Activated gamma-delta T cell (primary cell): ENCODE results near the gene NCBP1.
"Not testable (repeated sequence)": the region's sequence is repeated elsewhere in the genome, so short reads cannot be mapped to it uniquely, and the experiment has no call there.

Source experiments
- DNase-seq: peaks from one replicate; lab custom pipeline; 2025; lab: John Stamatoyannopoulos, UW

Gene NCBP1

GRCh38 chr9:97672403-97672802 is 38.8 kb downstream of the NCBP1 start:
- DNase-seq: no peak

GRCh38 chr9:97673922-97674321 is 40.3 kb downstream of the NCBP1 start:
- no peak for DNase-seq

- DNase-seq: no peak
Measured at GRCh38 chr9:97675655-97676054, 42.0 kb downstream of the NCBP1 start.

GRCh38 chr9:97682242-97682641 is 48.6 kb downstream of the NCBP1 start:
- no peak for DNase-seq

DNA sequence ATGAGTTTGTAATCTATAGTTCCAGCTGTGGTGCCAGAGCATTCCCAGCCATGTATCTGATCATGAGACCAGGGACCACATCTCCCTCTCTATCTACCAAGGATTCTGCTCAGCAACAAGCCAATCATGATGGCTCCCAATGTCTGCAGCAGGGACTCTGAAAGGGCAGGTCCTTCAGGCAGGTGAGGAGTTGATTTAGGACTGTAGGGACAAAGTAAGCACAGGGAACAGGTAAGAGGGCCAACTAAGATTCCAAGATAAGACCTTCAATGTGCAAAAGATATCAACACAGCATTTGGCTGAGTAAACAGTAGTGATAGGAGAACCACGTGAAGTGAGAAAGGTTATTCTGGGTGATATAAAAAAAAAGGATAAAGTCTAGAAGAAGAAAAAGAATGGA is 55.0 kb downstream of the NCBP1 start:
- no peak for DNase-seq

- no peak for DNase-seq
Measured at GRCh38 chr9:97689401-97690180, 56.0 kb downstream of the NCBP1 start.

DNA sequence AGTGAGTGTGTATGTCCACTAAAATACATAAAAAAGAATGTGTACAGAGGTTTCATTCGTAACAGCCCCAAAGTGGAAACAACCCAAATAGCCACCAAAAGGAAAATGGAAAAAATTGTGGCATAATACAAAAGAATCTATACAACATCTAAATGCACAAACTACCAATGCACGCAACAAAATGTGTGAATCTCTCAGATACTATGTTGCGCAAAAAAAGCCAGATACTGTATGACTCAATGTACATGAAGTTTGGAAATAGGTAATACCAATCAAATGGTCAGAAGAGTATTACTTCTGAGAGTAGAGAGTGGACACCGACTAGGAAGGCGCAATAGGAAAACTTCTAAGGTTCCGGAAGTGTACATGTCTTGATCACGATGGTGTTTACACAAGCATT is 61.1 kb downstream of the NCBP1 start:
- DNase-seq: no peak

DNA sequence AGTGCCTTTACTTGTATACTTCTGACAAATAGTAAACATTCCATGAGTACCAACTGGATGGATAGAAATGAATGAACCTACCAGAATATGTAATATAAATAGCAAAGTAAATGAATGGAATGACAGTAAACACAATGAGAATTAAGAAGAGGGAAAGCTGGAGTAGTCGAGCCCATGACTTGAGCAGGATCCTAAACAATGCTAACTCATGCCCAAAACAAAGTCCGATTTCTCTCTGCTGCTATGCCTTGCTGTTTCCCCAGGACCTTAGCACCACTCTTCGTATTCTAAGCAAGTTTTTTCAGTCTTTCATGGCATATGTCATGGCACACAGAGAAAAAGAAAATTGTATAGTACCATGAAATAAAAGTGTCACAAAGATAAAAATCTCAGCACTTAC is 61.8 kb downstream of the NCBP1 start:
- DNase-seq: no peak

DNA sequence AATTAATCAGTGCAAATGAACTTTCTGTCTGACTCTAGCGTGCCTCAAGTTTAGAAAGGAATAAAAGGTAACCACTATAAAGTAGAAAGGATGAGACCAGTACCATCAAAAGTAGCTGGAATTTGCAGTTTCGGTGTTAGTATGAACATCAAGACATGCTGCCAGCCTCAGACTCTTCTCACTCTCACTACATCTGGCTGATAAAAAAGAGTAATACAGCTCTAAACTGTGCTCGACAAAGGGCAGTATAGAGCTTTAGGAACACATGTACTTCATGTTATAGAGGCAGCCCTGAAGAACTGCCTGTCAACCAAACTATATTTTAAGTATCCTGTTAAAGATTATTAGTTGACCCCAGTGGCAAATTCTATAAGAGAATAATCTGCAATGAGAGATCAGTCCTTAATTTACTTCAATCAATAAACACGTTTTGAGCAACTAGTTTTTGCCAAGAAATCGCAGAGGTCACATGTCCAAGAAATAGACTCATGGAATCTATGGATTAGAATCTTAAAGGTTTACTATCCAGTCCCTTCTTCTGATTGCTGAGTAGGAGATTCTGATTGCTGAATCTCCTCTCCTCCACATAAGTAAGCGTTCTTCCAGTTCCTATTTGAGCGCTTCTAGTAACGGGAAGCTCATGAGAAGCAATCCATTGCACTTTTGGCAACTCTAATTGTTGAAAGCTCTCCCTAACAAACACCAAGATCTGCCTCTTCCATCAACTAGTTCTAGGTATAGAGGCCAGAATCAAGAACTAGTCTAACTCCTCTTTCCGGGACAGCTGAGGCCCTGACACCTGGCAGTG is 62.6 kb downstream of the NCBP1 start:
- DNase-seq: no peak

- DNase-seq: peak; percentile 96
Measured at GRCh38 chr9:97696803-97697601, 63.4 kb downstream of the NCBP1 start, which contains the start of gene XPA. TSS of gene XPA (minus strand) at chr9:97697340. CDS start at chr9:97697292, 48 bp downstream.

- DNase-seq: no peak
Measured at GRCh38 chr9:97697837-97698236, 64.2 kb downstream of the NCBP1 start.

DNA sequence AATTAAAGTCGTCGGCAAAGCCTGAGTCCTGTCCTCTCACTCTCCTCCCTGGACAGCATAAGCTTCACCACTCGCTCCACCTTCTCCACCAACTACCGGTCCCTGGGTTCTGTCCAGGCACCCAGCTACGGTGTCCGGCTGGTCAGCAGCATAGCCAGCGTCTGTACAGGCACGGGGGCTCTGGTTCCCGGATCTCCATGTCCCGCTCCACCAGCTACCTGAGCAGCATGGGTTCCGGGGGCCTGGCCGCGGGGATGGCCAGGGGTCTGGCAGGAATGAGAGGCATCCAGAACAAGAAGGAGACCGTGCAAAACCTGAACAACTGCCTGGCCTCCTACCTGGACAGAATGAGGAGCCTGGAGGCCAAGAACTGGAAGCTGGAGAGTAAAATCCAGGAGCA is 65.2 kb downstream of the NCBP1 start:
- no peak for DNase-seq

DNA sequence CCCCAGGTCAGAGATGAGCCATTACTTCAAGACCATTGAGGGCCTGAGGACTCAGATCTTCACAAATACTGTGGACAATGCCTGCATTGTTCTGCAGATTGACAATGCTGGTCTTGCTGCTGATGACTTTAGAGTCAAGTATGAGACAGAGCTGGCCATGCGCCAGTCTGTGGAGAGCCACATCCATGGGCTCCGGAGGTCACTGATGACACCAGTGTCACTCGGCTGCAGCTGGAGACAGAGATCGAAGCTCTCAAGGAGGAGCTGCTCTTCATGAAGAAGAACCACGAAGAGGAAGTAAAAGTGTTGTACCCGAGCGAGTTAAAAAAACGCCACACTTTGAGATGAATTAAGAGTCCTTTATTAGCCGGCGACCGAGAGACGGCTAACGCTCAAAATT is 65.7 kb downstream of the NCBP1 start:
- not testable (repeated sequence) for DNase-seq

DNA sequence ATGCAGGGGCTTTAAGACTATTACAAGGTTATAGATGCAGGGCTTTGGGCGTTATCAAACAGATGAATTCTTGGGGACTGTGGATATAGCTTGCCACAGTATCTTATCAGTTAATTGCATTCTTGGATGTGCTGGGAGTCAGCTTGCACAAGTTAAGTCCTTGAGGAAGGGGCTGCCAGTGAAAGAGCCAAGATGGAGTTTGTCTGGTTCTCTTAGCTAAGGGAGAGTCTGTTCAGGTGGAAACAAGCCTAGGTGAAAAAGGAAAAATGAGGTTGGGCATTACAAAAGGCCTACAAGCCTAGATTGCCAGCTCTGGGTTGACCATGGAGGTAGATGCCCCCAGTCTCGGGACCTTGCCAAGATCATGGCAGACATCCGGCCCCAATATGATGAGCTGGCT is 66.2 kb downstream of the NCBP1 start:
- not testable (repeated sequence) for DNase-seq

- no peak for DNase-seq
Measured at GRCh38 chr9:97703437-97704344, 70.1 kb downstream of the NCBP1 start.

DNA sequence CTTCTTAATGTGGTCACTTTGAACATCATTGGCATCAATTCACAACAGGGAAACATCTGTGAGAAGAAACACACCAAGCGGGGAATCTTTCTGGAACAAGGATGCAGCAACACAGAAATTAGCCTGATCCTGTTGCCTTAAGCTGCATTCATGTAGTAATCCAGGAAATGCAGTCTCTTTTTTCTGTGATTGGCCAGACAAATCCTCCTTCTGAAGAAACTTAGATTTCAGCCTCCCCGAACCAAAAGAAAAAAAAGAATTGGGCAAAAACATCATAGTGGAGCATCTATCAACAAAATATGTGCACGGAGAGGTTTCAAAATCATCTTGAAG is 70.7 kb downstream of the NCBP1 start:
- DNase-seq: no peak

GRCh38 chr9:97704851-97705250 is 71.2 kb downstream of the NCBP1 start:
- no peak for DNase-seq

DNA sequence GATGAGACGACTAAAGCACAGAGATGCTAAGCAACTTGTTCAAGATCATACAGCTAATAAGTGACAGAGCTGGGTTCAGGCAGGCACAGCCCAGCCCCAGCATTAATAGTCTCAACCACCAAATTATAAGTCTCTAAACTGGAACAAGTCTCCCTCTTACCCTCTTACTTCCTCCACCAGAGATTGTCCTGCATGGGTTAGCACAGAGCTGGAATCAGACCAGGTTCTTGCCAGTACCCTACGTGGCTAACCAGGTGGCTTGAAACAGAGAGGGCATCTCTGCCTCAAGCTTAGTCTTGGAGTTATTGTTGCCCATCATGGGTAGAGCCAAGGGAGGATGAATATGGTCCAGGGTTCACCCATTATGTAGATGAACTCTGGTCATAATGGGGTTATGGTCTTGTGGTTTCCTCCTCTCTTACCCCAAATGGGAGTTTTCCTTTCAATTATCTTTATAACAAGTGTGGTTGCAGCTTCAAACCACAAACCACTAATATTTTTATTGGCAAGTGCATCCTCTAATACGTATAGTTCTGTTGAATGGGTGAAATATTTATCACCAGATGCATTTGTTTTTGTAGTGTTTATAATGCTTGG is 71.8 kb downstream of the NCBP1 start:
- no peak for DNase-seq

DNA sequence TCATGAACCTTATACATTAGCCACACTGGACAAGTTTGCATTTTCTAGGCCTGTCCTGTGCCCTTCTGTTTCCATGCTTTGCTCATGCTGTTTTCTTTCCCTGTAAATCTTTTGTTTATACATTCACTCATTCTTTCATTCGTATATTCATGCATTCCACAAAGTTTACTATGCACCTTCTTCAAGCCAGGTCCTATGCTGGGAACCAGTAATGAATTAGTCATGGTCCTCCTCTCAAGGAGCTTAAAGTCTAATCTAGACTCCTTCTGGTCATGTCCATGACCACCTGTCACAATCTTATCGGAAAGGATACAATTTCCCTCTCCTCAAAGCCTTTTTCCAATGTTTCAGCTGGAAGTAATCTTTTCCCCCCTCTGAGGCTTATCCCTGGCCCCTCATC is 72.6 kb downstream of the NCBP1 start:
- DNase-seq: no peak

DNA sequence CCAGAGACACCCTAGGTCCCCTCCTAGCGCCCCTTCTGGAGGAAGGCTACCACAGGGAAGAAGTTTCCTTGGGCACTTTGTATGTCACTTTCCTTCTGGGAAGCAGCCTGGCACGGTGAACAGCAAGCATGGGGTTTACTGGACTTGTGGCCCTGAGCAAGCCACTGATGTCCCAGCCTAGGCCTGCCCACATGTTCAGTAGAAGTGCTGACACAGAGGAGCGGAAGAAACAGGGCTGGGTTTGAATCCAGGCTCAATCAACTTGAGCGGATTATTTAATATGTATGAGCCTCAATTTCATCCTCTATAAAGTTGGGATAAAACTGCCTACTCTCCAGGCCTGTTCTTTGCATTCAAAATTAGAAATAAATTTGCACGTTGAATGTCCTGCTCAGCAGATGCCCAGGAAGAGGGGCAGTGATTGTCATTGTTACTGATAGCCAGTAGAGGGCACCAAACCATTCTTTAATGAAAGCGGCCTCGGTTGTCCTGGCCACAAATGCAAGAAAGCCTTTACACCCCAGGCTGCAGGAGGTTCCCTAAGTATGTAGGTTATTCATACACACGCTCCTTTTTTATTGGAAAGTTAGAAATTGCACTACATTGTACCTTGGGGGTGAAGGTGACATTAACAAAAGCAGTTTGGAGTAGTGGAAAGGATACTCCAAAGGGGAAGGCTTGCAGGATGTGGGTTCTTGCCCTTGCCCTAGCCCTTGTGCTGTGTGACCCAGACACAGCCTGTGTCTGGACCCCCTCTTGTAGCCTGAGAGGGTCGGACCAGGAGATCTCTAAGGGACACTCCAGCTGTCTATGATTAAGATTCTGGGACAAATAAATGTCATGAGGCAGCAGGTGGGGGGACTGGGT is 77.0 kb downstream of the NCBP1 start:
- DNase-seq: no peak
